Stimulated activated CD8-positive, alpha-beta memory T cell treated with anti-CD3 and anti-CD28 coated beads, Interleukin-12 subunit alpha, Interleukin-12 subunit beta, amount 100 ng/mL, for 1 hour (primary cell): Measurements from ENCODE around the gene SHOC2.
"Not testable (repeated sequence)": the region's sequence is repeated elsewhere in the genome, so short reads cannot be mapped to it uniquely, and the experiment has no call there.

Source experiments
- DNase-seq: peaks from one replicate; pipeline ENCODE4 v3.0.0-alpha.2; 2020; ENCODE audit warnings: low read depth

SHOC2 gene

DNA sequence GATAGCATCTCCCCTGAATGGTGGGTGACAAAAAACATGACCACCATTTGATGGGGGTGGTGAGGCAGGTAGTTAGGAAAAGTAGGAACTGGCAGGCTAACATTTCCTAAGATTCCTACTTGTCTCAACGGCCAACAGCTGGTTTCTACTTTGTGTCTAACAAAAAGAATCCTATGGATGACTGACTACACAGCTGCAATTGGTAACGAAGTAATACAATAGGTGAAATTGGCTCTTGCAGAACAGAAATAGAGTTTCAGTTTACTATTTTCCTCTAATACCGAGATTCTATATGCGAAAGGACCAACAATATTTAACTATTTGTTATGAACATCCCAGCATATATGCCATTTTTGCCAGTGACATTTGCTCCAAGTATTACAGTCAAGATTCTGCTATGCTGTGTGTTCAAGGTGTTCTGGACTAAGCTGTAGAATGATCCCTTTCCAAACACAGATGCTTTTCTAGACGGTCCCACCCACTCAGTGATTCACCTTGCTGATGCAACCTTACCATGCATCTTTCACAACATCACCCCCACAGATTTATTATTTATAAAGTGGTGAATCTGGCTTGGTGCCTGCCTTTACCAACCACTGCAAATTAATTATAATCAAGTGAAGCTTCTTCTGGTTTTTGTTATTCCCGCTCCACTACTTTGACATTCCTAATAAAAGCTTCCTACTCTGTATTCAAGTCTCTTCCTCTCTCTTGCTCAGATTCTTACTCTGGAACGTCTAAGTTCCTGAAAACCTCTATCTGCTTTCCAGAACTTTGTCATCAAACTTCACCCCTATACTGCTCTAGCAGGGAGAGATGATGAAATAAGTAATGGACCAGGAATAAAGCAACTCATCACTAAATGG lies 17.2 kb upstream of the SHOC2 start:
- DNase-seq = no peak

DNA sequence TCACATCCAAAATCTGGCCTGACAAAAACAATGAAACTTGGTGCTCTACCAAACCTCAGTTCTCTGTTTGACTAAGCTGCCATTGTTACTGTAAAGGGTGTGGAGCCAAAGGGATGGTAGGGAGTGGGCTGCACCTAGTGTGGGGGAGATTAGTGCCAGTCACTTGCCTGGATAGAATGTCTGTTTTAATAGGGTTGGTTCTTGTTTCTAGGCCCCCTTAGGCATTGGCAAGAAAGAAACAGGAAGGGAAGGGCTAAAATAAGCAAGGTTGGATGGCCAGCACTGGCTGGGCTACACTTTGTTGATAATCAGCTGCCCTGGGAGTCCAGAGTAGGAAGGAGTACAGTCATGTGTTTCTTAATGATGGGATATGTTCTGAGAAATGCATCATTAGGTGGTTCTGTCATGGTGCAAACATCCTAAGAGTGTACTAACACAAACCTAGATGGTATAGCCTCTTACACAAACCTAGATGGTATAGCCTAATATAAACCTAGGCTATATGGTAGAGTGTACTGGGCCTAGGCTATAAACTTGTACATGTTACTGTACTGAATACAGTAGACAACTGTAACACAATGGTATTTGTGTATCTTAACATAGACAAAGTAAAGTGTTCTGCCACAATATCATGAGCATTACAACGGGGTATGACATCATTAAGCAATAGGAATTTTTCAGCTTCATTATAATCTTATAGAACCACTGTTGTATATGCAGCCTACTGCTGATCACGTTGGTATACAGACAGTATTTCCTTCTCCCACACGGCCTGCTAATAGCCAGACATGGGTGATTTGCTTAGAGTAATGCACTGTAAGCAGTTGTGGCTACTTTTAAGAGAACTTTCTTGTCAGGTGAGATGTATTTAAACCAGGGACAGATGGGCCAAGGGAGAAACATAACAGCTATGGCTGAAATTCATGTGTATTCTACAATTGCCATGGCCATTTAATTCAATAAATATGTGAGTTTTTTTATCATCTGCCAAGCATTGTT lies 15.8 kb upstream of the SHOC2 start:
- no peak for DNase-seq

DNA sequence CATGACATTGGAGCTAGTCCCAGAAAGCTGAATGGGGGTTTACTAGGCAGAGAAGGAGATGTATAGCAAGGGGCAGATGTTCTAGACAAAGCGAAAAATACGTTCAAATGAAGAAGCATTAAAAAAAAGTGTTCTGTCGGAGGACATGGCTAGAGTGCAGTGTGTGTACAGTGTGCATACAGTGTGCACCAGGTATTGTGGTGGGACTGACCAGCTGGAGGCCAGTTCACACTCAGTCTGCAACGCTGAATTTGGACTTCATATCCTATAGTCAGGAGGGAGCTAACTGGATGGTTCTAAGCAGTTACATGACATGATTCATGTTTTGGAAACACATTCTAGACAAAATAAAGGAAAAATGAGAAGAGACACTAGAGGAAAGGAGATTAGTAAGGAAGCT lies 9.3 kb upstream of the SHOC2 start:
- DNase-seq = no peak

DNA sequence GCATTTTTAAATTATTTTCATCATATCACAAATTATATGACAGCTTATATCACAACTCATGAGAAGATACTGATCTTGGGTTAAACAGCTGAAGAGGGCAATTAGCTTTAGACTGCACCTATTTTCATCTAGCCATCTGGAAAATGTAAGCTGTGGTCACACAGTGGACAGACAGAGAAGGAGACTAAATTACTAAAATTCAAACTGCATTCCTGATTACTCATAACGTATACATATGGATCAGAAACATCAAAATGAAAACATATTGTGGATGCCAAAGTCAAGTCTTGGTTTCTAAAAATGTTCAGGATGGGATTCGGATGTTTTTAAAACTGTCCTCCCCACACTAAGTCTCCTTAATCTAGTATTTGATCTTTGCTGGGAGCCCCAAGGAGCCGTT lies 7.0 kb upstream of the SHOC2 start:
- DNase-seq = no peak

DNA sequence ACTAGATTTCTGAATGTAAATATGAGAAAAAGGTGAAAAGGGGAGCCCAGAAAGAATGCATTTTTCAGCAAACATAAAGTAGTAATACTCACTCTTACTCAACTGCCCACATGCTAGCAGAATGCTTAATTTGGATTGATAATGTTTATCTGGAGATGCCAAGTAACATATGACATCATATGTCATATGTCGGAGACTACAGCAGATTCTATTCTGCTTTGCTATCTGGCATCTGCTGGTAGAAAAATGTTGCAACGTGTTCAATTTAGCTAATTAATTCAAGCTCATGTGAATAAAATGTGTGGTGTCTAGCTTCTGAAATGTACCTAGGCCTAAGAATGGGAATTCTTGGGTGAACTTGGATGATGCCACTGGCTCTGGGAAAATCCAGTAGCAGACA lies 5.0 kb upstream of the SHOC2 start:
- no peak for DNase-seq

DNA sequence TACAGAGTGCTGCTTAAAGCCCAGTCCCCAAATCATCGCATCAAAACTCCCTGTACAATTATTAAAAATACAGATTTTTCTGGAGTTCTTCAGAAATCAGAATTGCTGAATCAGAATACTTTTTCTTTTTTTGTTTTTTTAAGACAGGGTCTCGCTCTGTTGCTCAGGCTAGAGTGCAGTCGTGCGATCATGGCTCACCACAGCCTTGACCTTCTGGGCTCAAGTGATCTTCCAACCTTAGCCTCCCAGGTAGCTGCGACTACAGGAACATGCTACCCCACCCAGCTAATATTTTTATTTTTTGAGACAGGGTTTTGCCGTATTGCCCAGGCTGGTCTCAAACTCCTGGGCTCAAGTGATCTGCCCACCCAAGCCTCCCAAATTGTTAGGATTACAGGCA lies 4.4 kb upstream of the SHOC2 start:
- DNase-seq = no peak

DNA sequence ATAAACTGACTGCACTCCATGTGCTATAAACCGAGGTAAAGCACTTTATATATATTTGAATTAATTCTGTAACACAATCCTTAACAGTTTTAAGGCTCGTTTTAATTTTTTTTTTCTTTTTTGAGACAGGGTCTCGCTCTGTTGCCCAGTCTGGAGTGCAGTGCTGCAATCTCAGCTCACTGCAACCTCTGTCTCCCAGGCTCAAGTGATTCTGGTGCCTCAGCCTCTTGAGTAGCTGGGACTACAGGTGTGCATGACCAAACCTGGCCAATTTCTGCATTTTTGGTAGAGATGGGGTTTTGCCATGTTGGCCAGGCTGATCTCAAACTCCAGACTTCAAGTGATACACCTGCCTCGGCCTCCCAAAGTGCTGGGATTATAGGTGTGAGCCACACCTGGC lies 3.8 kb upstream of the SHOC2 start:
- not testable (repeated sequence) for DNase-seq

DNA sequence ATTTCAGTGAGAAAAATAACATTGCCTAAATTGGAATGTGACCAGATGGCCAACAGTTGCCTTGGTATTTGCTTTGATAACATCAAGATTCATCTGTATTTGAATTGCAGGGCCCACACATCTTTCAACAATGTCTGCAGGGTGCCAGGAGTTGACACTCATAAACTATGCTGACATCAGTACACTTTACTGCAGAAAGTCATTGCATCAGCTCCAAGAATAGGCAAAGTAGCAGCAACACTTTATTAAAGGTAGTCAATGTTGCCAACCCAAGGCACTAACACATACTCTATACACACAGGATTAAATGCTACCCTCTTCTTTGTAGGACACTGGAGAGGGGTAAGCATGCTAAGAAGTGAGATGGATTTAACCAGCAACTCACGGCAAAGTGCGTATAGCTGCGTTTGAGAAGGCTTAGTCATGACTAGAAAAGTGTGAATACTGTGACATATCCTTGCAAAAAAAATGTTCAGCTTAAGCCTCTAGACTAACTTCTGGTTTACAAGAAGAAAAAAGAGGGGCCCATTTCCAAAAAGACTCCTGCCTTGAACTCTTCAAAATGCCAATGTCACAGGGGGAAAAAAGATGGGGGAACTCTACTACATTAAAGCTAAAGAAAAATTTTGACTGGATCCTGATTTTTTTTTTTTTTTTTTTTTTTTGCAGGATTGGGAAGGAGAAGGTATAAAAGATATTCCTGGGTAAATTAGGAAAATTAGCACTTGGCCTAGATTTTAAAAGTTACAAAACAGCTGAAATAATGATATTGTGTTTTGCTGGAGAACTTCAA lies 2.7 kb upstream of the SHOC2 start:
- no peak for DNase-seq

DNA sequence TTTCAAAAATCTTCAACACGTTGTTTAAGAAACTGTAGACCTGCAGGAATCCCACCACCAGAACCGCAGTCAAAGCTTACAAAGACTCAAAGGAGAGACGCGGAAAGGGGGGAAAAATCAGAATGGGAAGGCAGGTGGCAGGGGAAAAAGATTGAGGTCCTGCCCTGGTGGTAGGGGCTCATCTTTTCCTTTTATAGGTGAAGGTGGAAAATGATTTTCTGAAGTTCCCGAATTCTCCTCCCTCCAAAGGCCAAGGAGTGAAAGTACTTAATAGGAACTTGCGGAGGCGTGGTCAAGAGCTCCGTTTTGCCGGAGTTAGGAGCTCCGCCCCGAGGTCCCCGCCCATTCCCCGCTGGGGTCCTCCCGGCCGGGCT lies 1.1 kb upstream of the SHOC2 start:
- peak; percentile 68 for DNase-seq

DNA sequence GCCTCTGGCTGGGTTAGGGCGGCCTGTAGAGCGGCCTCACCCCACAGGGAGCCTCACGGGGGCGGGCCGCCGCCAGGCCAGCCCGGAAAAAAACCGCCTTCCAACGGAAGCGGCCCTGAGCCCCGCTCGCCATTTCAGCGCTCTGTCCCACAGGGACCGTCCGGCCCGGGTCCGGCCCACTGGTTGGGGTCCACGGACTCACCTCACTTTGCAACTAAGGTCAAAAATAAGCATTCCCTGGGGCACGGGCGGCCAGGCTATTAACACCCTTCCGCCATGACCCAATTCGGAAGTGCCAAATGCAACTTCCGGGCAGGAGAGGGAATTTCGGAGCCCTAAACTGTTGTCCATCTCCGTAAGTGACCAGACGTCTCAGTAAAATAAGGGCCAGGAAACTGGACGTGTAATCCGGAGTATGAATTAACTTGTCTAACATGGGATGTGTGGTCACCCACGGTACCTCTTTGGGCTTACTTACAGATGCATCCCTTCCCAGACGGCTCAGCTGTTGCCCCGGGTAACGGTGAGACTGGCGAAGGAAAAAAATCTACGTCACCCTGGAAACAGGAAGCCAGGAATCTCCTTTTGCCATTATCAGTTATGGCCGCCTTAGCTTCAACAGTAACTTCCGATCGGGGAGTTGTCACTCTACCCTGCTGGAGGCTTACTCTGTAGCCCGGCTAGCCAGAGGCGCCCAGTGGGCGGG lies 608 bp upstream of the SHOC2 start, which contains the start of gene BBIP1:
TSS of gene BBIP1 (minus strand) at position 538 of the 706 bp plus-strand sequence. CDS start 1,023 bp downstream, outside the sequence.
- no peak for DNase-seq

DNA sequence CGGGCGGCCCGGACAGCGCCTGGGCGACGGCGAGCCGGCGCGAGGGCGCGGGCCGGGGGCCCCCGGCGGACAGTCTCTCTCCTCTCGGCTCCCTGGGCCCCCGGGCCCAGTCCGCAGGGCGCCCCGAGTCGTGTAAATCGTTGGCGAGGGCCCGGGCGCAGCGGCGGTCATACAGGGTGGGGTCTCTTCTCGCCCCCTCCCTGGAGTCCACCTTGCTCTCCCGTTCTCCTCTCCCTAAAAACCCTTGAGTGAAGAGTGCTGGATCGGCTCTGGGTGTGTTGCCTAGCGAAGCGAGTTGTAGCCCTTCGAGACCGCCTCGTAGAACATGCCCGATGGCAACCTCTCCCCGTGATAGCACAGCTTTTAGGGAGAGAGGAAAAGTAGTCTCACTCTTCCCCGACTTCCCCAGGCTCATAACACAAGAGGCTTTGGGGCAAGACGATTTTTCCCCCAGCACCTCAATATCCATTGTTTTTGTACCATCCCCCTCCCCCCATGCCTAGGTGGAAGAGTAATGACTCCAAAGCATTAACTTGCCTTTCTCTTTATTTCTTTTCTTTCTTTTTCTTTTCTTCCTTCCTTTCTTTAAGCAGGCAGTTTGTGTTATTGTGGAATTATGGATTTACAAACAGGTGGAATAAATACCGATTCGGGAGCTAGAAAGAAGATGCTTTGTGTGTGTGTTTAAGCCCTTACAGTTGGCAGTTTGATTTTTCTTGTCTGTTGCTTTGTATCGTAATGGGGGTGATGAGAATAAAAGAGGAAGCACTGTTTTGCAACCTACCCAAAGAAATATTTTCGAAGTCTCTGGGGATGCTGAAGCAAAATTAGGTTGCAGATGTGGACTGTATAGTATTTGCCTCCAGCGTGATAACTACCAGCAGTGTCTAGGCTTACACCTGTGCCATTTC lies 822 bp downstream of the SHOC2 start:
- peak; percentile 6 for DNase-seq

DNA sequence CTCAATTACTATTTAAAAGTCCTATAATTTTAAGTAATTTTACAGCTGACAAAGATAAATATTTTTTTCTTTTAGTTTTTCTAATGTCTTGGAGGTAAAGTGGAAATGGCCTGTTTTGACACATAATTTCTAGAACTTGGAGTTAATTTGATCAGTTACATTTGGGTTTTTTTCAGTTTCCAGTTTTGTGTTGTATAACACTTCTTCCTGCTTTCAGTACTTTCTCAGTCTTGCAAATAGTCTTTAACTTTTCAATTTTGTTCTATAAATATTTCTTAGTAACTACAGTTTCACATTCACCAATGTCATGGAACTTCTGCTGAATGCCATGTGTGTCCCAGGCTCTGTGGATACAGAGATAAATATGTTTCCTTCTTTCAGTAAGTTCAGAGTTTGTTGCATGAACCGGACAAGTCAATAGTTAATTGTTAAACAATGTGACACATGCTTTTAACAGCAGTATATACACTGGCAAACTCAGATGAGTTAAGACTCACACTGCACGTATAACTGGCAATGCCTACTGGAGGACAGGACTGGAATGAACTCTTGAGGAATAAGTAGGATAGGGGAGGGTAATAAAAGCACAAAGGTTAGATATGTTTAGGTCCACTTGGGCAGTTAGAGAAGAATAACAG lies 4.6 kb downstream of the SHOC2 start:
- DNase-seq = no peak

DNA sequence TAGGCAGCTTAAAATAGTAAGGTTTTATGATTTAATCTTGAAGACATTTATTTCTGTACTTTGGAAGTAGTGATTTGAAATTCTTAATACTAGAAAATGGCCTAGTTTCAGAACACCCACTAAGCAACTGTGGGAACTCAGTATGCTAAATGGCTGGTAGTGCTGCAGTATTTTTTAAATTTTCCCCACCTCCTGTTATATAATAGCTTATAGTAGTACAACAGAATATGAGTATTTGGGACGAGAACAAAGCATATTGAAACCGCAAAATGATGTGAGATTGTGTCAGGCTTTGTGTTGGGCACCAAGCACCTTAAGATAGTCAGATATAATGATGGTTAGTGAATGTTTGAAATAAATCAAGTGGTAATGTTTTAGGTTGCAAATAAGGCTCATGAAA lies 8.1 kb downstream of the SHOC2 start:
- no peak for DNase-seq

DNA sequence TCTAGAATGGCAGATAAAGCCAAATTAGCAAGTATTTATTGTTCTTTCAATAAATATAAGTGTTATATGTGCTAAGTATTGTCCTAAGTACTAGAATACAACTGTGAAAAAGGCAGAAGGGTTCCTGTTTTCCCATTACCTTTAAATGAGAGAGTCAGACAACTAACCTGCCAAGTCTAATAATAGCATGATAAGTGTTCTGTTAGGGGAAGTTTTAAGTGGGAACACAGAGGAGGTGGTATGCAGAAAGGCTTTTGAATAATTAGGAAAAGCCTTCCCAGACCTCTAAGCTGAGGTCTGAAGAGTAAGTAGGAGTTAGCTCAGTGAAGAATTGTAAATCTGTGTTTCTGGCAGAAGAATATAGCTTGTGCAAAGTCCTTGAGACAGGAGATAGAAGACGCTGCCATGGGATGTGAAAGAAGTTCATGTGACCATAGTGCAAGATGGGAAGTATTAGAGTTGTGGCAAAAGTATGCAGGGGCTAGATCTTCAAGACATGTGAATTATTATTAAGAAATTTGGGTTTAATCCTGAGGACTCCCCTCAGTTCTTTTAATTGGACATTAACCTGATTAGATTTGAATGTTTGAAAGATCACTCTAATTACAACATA lies 12.5 kb downstream of the SHOC2 start:
- no peak for DNase-seq

DNA sequence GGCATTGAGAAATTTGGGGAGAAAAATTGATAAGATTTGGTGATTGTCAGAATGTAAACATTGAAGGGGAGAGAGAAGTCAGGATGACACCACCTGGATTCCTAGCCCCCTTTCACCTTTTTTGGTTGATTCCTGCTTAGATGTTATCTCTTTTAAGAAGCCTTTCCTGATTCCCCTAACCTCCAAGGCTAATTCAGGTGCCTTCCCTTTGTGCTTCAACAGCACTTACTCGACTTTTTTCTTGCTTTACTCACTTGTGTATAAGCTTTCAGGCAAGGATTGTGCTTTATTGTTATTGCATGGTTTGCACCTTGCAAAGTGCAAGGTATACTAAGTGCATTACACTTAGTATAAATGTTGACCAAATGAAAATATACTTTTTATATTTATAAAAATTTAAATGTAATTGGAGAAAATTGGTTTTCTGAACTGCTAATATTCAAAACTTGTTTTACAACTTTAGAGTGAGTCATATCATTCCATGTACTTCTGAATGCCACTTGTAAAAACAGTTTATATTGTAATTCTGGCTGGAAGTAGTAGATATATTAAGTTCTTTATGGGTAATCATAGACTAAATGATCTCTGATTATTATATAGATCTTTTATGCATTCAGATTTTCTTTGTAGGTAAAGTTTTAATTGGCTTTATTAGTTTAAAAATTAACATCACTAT lies 13.2 kb downstream of the SHOC2 start:
- DNase-seq = no peak

DNA sequence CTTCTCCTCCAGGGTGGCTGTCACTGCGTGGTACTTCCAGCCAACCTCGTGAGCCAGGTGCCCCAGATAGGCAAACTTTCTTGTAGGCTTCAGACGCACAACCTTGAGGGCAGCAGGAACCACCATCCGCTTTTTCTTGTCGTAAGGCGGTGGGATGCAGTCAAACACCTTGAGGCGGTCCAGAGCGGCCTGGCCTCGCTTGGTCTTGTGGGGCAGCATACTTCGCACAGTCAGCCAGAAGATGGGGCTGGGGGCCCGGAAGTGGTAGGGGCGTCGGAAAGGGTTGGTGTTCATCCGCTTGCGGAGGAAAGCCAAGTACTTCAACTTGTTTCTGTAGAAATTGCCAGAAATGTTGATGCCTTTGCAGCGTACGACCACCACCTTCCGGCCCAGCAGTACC lies 17.4 kb downstream of the SHOC2 start:
- no peak for DNase-seq

DNA sequence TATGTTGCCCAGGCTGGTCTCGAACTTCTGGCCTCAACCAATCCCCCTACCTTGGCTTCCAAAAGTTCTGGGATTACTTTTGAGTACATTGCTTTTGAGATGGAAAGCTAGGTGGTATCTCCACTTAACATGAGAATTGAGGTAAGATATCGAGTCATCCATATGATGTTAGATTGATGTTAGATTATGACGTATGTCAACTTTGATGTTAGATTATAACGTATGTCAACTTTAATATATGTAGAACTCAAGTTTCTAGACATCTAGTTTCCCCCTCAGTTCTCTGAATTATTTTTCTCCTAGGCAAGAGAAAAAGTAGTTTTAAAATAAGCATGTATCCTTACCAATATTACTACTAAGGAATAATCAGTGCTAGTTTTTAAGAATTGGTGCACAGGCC lies 20.0 kb downstream of the SHOC2 start:
- no peak for DNase-seq

DNA sequence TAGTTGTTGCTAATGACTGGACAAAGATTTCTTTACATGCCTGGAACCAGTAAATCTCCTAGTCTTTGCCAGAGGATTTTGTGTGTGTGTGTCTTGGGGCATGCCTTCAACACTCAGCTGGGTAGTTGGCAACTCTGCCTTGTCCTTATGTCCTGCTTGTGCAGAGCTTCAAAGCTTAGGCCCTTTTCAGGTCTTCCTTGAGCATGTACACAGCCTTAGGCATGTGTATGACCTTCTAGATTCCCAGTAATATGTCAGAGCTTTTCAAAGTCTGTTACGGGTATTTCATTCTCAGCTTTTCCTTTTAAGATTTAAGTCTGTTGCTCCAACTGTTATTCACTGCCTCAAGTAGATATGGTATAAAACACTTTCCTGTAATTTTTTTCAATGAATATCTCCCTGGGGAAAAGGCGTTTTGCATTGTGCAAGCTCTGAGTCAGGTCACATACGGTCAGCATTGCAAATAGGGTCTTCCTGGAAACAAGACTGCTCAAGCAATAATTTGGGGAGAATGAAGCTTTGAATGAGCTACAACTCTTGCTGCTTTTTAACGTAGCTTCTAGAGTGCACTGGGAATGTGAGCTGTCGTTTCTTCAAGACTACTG lies 25.5 kb downstream of the SHOC2 start:
- no peak for DNase-seq
